HG03457 (cell line): ENCODE data around the gene PAM.
"Not testable (repeated sequence)": the region's sequence is repeated elsewhere in the genome, so short reads cannot be mapped to it uniquely, and the experiment has no call there.

Experiments used
- ATAC-seq: cut with Tn5 transposase; IDR thresholded peaks from one replicate; pipeline ENCODE4 v1.9.1; 2021; ENCODE audit warnings: moderate number of reproducible peaks; ENCODE audit not compliant: unreplicated experiment

Gene PAM

GRCh38 chr5:103035701-103036100 lies 280.6 kb downstream of the PAM start:
- ATAC-seq: no peak

DNA sequence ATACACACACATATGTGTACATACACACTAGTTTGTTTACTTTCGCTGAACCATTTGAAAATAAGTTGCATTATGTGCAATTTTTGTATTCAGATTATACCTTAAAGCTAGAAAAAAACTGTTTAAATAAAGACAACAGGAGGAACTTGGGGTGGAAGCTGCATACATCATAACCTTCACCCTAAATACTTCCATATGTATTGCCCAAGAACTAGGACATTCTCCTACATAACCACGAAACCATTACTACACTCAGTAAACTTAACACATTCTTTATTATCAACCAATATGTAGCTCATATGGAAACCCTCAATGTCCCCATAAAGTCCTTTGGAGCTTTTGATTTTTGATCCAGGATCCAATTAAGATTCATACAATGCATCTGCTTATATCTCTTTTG lies 281.5 kb downstream of the PAM start:
- ATAC-seq: no peak

- ATAC-seq: no peak
Observed at GRCh38 chr5:103037673-103038455, 282.8 kb downstream of the PAM start.

DNA sequence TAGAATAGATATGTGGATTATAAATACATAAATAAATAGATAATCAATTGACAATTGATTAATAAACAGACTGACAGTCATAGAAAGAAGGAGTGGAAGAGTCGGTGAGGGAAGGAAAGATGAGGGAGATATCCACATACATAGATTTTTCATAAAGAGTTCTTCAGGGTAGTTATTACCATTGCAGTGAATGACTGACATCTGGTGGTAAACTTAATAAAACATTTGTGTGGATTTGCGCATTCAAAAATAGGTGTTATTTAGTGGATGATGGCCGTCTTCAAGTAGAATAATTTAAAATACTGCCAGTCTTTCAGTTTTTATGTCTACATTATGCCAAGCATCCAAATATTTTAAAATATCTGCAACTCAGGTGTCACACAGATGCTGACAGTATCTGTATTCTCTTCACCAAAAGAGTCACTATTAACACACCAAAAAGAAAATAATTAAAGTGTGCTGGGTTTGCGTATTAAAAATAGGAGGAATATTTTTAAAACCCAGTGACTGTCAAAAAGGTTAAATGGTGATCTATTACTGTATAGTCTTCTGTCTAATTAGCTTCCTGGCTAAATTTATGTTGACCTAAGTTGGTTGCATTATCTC lies 286.1 kb downstream of the PAM start:
- no peak for ATAC-seq

DNA sequence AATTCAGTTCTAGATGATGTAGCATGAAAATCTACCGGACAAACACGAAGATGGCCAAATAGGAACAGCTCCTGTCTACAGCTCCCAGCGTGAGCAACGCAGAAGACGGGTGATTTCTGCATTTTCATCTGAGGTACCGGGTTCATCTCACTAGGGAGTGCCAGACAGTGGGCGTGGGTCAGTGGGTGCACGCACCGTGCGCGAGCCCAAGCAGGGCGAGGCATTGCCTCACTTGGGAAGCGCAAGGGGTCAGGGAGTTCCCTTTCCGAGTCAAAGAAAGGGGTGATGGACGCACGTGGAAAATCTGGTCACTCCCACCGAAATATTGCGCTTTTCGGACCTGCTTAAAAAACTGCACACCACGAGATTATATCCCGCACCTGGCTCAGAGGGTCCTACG lies 291.6 kb downstream of the PAM start:
- not testable (repeated sequence) for ATAC-seq

GRCh38 chr5:103057208-103058130 lies 302.4 kb downstream of the PAM start:
- no peak for ATAC-seq

DNA sequence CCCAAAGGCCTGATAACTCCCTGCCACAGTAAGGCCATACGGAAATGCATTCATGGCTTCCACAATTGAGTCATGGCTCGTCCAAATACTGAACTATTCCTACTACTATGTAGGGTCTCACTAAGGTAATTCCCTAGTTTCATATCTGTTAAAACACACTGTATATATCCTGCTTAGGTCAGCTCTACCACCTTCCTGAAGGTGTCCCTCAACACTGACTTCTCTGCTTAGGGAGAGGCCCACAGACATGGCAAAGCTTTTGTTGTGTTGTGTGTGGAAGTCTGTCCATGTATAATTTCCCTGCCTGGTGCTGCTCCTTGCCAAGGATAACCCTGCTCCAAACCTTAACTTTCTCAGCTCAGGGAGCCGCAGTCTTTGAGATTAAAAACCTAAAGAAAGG lies 304.4 kb downstream of the PAM start:
- no peak for ATAC-seq

- ATAC-seq: no peak
Observed at GRCh38 chr5:103060424-103060954, 305.4 kb downstream of the PAM start.

GRCh38 chr5:103066326-103066725 lies 311.2 kb downstream of the PAM start:
- ATAC-seq: no peak

DNA sequence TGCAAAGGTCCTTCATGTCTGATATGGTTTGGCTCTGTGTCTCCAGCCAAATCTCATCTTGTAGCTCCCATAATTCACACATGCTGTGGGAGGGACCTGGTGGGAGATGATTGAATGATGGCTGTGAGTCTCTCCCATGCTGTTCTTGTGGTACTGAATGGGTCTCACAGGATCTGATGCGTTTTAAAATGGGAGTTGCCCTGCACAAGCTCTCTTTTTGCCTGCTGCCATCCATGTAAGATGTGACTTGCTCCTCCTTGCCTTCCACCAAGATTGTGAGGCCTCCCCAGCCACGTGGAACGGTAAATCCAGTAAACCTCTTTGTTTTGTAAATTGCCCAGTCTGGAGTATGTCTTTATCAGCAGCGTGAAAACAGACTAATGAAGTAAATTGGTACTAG lies 318.4 kb downstream of the PAM start:
- not testable (repeated sequence) for ATAC-seq

DNA sequence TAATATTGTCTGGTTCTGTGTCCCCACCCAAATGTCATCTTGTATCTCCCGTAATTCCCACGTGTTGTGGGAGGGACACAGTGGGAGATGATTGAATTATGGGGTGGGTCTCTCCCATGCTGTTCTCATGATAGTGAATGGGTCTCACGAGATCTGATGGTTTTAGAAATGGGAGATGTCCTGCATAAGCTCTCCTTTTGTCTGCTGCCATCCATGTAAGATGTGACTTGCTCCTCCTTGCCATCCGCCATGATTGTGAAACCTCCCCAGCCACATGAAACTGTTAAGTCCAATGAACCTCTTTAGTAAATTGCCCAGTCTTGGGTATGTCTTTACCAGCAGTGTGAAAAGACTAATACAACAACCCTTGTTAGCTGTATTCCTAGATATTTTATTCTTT lies 320.3 kb downstream of the PAM start:
- no peak for ATAC-seq
